Loucy (cell line): ENCODE data around the gene PITX2.

ENCODE experiments used
- H2AFZ ChIP-seq: fragments of 200-600 bp; sonication (generic); 2 replicates; pipeline ENCODE4 v1.6.0; 2016; ENCODE audit warnings: antibody characterized with exemption, mild to moderate bottlenecking, low read length, moderate library complexity
- H3F3A ChIP-seq: fragments of 200-600 bp; 2 replicates; pipeline ENCODE4 v1.6.0; 2016; ENCODE audit warnings: antibody characterized with exemption, low read depth, mild to moderate bottlenecking
- H3K27me3 ChIP-seq: fragments of 200-600 bp; sonication (generic); 2 replicates; pipeline ENCODE4 v1.6.1; 2014; ENCODE audit warnings: low read length, mild to moderate bottlenecking; ENCODE audit not compliant: insufficient read depth, poor library complexity, severe bottlenecking
- H3K36me3 ChIP-seq: fragments of 200-600 bp; sonication (generic); 2 replicates; pipeline ENCODE4 v1.6.1; 2016; ENCODE audit warnings: low read length; ENCODE audit not compliant: insufficient read depth
- H3K4me1 ChIP-seq: fragments of 200-600 bp; sonication (generic); 2 replicates; pipeline ENCODE4 v1.5.1; 2014; ENCODE audit warnings: low read length, mild to moderate bottlenecking; ENCODE audit not compliant: insufficient read depth, poor library complexity, severe bottlenecking
- H3K4me2 ChIP-seq: fragments of 200-600 bp; sonication (generic); 2 replicates; pipeline ENCODE4 v1.6.0; 2014; ENCODE audit warnings: antibody characterized with exemption, low read length, low read depth, mild to moderate bottlenecking; ENCODE audit not compliant: poor library complexity, severe bottlenecking
- H3K4me3 ChIP-seq: fragments of 200-600 bp; sonication (generic); 2 replicates; pipeline ENCODE4 v1.5.1; 2014; ENCODE audit warnings: low read length, mild to moderate bottlenecking, mixed read lengths; ENCODE audit not compliant: poor library complexity, severe bottlenecking
- H3K79me2 ChIP-seq: fragments of 200-600 bp; sonication (generic); 2 replicates; pipeline ENCODE4 v1.6.1; 2014; ENCODE audit warnings: low read length; ENCODE audit not compliant: insufficient read depth
- H3K9ac ChIP-seq: fragments of 200-600 bp; sonication (generic); 2 replicates; pipeline ENCODE4 v1.6.0; 2014; ENCODE audit warnings: mild to moderate bottlenecking, low read depth, low read length, moderate library complexity; ENCODE audit not compliant: poor library complexity, severe bottlenecking
- H3K9me2 ChIP-seq: fragments of 200-600 bp; sonication (generic); replicated peaks from 2 replicates; pipeline ENCODE4 v1.6.1; 2016; ENCODE audit warnings: low read depth, low read length, mixed read lengths
- H3K9me3 ChIP-seq: fragments of 200-600 bp; sonication (generic); 2 replicates; pipeline ENCODE4 v1.6.1; 2014; ENCODE audit warnings: mild to moderate bottlenecking, antibody characterized with exemption, low read length, low read depth; ENCODE audit not compliant: insufficient read depth
- H4K20me1 ChIP-seq: fragments of 200-600 bp; sonication (generic); 2 replicates; pipeline ENCODE4 v1.6.0; 2014; ENCODE audit warnings: antibody characterized with exemption, low read length, mild to moderate bottlenecking; ENCODE audit not compliant: insufficient read depth, poor library complexity, severe bottlenecking
- CTCF ChIP-seq: fragments of 200-600 bp; sonication (generic); conservative IDR thresholded peaks from 2 replicates; pipeline ENCODE4 v1.5.1; 2014; ENCODE audit warnings: mild to moderate bottlenecking, antibody characterized with exemption, low read length
- EZH2phosphoT487 ChIP-seq: fragments of 200-600 bp; IDR thresholded peaks from 2 replicates; pipeline ENCODE4 v1.6.1; 2018; ENCODE audit warnings: antibody characterized with exemption, mild to moderate bottlenecking, moderate library complexity, borderline replicate concordance

PITX2 gene

GRCh38 chr4:110624398-110624780 is 1.5 kb upstream of the PITX2 start:
- Histone ChIP-seq H3K27me3 (no peaks in the 10 kb centered on the region), H3K9ac (no peak overlapping the region), H4K20me1 (no peaks in the 10 kb centered on the region), H3K4me2 (no peak overlapping the region), H3K9me2 (no peaks in the 10 kb centered on the region), H3K4me3 (no peak overlapping the region), H2AFZ (no peak overlapping the region), H3F3A (no peaks in the 10 kb centered on the region), H3K9me3 (no peaks in the 10 kb centered on the region), H3K4me1 (no peaks in the 10 kb centered on the region), H3K79me2 (no peaks in the 10 kb centered on the region), H3K36me3 (no peaks in the 10 kb centered on the region)
- TF ChIP-seq CTCF = no peak
- no peak for TF ChIP-seq EZH2phosphoT487

GRCh38 chr4:110623718-110624397 is 981 bp upstream of the PITX2 start:
- Histone ChIP-seq H2AFZ (no peak overlapping the region), H3K27me3 (no peaks in the 10 kb centered on the region), H4K20me1 (no peaks in the 10 kb centered on the region), H3K4me1 (no peaks in the 10 kb centered on the region), H3K9me2 (no peaks in the 10 kb centered on the region), H3K9ac (no peak overlapping the region), H3K36me3 (no peaks in the 10 kb centered on the region), H3K4me2 (no peak overlapping the region), H3K9me3 (no peaks in the 10 kb centered on the region), H3F3A (no peaks in the 10 kb centered on the region), H3K4me3 (no peak overlapping the region), H3K79me2 (no peaks in the 10 kb centered on the region)
- TF ChIP-seq CTCF = no peak
- TF ChIP-seq EZH2phosphoT487 = no peak

- no peaks in the 10 kb centered on the region for H3K9me3 ChIP-seq
- H3K9ac ChIP-seq = no peak overlapping the region
- H3F3A ChIP-seq = no peaks in the 10 kb centered on the region
- H3K27me3 ChIP-seq = no peaks in the 10 kb centered on the region
- H3K9me2 ChIP-seq = no peaks in the 10 kb centered on the region
- H4K20me1 ChIP-seq = no peaks in the 10 kb centered on the region
- H3K36me3 ChIP-seq = no peaks in the 10 kb centered on the region
- H3K4me2 ChIP-seq = no peak overlapping the region
- no peaks in the 10 kb centered on the region for H3K4me1 ChIP-seq
- no peak overlapping the region for H3K4me3 ChIP-seq
- H3K79me2 ChIP-seq = no peaks in the 10 kb centered on the region
- H2AFZ ChIP-seq = no peak overlapping the region
- TF ChIP-seq CTCF = no peak
- TF ChIP-seq EZH2phosphoT487 = no peak
Measured at GRCh38 chr4:110621839-110622751, 782 bp downstream of the PITX2 start.
